AG08395 (cell line): Measurements from ENCODE around the gene SLC38A10.
A peak's percentile ranks its signal among the peaks of the same experiment; 100 is the strongest.

Source experiments
- DNase-seq: peaks from one replicate; pipeline ENCODE4 v3.0.0; 2012; ENCODE audit warnings: mixed read lengths, low spot score

SLC38A10 gene

DNA sequence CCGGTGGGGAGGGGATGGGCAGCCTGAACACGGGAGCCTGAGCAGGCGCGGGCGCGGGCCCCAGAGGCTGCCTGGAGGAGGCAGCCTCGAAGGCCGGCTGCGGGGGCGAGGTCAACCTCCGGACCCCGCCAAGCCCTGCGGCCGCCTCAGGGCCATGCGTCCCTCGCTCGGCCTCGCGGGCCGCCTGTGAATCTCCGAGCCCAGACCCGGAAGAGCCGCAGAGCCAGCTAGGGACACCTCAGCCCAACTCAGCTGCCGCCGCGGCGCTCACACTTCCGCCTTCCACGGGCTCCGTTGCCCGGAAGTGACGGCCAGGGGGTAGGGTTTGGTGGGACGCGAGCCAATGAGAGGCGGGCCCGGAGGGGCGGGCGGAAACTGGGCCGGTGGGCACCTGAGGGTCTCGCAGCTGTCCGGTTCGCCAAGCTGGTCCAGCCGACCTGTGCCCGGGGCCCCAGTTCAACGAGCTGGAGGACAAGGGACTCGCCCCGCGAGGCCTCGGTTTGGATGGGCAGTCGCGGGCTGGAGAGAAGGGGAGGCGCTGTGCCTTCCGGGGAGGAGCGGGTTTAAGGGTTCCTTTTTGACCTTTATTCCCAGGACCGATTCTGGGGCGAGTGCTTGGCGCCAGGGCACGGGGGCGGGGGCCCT lies at the start of gene SLC38A10:
SLC38A10 (minus strand) TSS at position 277 of the 645 bp plus-strand sequence. CDS start 386 bp downstream, outside the sequence.
- DNase-seq: peak; percentile 98

DNA sequence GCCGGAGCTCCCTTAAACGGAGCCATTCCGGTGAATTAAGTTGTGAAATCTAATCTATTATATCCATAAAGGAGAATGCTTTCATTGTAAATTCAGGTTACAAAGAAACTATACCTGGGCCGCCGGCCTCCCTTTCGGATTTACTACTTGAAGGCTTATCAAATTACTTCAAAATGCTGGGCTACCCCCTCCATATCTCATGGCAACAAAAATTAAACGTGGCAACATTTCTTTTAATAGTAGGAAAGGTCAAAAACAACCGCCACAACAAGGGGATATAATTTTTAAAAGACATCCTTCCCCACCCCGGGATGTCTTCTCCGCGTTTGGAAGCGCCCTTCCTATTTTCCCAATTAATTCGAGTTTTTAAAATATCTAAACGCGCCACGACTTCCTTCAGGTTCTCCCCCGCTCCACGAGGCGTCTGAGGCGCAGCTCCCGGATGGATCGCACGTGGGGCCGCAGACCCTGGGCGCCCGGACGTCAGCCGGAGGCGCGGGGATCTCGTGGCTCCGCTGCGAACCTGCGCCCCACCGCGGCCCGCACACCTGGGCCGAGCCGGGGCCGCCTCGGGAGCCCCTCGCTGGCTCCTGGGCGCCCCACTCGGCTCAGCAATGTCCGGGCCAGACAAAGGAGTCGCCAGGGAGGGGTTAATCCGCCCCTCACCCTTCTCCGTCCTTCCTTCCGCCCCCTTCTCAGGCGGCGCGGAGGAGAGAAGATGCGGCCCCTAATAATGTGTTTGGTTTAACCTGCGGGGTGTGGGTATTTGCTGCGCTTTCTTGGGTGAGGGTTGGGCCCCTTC lies 47.4 kb upstream of the SLC38A10 start:
- DNase-seq: no peak

DNA sequence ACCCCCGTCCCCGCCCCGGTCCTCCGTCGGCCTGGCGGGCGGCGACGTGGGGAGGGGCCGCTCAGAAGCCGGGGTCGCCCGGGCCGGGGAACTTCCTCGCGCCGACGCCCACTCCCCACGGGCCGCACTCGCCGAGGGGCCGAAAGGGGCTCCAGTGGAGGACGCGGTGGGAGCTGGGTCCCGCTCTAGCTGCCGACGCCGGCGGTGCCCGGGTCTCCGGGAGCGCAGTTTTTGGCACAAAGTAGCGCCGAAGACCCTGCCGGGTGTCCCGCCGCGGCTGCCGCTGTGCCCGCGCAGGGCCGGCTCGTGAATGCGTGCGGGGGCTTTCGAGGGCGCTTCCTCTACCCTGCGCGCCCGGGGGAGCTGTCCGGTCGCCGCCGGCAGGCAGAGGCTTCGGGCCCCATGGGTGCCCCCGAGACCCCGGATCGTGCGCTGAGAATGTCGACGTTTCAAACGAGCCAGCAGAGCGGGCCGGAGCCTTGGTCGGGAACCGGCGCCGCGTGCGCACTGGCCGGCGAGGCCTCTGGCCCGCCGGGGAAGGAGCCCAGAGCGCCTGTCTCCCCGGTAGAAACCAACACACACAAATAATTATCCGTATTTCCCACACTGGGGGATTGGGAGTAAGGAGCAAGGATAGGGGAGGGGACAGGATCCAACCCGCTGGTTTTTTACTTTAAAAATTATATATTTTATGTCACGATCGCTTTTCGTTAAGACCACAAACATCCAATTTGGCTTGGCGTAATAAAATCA lies 46.6 kb upstream of the SLC38A10 start:
- no peak for DNase-seq

DNA sequence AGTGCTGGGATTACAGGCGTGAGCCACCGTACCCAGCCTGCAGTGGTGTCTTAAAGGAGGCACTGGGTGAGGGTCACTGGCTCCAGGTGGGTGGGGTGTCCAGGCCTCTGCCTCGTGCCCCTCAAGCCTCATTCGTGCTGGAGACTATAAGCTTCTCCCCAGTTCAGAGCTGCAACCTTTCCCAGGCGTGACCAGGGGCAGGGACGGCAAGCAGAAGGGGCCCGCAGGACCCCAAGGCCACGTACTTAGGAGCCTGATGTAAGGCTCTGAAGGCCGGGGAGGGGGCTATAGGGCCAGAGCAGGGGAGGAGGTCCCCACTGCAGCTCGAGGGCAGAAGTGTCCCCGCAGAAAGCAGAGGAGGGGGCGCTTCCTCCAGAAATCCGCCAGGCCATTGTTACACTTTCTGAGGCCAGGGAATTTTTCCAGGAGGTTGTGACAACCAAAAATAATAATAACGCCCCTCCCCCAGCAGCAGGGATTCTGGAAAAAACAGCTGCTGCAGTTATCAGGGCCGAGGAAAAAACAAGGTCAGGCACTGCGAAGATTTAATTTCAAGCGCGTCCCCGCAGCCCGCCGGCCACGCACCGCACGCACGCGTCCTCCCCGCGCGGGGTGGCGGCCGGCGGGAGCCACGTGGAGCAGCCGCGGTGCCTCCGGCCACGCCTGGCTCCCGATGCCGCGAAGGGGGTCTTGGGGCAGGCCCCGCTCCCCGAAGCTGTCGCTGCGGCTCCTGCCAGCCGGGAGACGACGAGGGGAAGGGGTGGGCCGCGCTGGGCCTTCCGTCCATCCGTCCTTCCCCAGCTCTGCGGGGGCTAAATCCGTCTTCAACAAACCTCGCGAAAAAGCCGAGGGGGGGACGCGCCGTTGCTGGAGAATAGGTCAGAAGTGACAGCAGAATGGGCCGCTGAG lies 45.8 kb upstream of the SLC38A10 start:
- DNase-seq: peak; percentile 21

DNA sequence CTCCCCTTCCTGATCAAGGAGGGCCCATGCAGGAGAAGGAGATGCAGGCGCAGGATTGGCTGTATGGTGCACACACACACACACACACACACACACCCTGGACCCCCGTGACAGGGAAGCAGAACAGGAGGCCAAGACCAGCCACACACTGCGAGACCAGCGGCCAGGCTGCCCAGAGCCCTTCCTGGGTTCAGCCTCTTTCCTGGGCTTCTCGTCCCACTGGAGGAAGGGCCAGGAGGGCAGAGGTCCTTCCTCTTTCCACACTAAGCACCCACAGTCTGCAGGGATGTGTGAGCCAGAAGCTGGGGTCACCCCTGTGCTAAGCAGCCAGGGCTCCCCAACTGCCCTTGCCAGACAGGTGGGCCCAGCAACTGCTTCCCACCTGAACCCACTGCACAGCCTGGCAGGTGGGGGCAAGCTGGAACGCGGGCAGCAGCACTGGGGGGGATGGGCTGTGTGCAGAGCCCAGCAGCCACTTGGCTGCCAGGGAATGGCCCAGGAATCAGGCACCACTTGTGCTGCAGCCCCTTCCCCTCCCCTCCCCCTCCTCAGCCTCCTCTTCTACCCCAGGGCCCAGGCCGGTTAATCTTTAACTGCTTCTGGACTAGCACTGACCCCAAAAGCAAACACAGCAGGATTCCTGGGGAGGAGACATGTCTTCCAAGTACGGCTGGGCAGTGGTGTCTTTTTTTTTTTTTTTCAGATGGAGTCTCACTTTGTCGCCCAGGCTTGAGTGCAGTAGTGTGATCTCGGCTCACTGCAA lies 44.6 kb upstream of the SLC38A10 start:
- no peak for DNase-seq

DNA sequence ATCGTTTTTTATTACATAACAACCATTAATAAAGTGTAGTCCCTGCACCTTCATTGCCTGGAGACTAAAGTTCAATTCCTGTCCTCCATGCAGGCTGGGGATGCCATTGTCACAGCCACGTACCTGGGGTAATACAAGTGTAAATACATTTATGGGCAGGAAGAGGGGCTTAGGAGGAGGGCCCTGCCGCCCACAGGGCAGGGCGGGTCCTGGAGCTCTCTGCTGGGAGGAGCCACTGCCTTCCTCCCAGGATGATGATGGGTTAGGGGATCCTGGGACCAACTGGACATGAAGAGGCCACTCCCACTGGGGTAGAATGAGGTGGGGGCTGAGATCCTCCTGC lies 44.1 kb upstream of the SLC38A10 start:
- DNase-seq: no peak

DNA sequence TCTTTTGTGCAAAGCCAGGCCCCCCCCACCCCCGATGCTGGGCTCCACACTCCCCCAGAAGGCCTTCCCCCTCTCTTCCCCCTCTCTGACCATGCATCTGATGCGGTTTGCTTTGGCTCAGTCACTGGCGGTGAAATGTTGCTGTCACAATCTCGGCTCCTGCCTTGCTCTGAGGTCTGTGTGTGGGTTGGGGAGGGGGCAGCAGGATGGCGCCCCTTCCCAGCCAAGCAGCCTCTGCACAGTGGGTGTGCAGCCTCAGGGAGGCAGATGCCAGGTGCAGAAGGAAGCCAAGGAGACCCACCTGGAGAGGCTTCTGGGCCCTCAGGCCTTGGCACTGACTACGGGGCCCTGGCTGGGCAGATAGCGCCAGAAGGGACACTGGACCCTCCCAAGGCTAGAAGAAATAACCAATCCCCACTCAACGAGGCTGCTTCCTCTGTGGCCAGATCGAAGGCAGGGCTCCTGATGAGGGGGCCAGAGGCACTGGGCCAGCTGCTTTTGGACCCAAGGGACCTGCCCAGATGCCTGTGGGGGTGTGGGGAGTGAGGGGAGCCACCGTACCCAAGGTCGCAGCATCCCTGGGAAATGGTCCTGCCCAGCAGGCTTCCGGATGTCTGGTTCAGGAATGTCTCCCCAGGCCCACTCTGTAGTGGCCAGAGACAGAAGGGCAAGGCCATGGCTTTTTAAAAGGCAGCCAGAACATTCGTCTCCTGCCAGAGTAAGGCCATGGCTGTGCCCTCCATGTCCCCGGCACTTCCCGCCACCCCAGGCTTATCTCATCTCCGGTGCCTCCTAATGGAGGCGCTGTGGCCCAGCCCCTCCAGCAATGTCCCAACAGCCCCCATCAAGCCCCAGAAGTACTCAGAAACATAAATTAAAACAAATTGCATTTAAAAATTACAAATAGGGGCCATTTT lies 43.4 kb upstream of the SLC38A10 start:
- no peak for DNase-seq

DNA sequence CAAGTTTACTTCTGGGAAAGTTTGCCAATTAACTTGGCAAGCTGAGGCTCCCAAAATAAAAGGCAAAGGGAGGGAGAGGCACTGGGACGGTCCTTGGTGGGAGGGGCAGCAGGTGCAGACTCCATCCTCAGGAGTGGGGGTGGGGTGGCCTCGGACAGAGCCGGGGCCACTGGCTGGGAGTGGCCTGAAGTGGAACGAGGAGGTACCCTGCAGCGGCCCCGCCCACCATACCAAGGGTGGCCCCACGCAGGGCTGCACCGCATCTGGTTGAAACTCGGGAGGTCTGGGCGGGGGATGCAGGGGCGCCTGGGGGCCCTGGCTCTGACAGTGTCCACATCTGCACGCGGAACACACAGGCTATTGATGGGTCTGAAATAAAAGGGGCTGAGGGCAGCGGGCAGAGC lies 42.4 kb upstream of the SLC38A10 start:
- DNase-seq: no peak

DNA sequence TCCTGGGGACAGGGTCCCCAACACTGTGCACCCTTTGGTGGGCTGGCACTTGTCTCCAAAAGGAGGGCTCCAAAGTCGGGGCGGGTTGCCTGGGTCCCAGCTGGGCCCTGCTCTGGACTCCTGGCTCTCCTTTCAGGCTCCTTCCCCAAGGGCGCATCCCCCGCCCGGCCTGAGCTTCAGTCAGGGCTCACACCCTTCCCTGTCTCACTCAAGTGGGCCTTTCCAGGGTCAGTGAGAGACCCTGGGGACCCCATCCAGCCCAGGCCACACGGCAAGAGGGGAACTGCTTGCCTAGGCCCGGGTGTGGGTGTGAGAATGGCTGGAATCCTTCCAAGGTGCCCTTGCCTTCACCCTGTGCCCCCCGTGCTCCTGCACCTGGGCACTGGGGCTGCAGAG lies 41.8 kb upstream of the SLC38A10 start:
- no peak for DNase-seq

DNA sequence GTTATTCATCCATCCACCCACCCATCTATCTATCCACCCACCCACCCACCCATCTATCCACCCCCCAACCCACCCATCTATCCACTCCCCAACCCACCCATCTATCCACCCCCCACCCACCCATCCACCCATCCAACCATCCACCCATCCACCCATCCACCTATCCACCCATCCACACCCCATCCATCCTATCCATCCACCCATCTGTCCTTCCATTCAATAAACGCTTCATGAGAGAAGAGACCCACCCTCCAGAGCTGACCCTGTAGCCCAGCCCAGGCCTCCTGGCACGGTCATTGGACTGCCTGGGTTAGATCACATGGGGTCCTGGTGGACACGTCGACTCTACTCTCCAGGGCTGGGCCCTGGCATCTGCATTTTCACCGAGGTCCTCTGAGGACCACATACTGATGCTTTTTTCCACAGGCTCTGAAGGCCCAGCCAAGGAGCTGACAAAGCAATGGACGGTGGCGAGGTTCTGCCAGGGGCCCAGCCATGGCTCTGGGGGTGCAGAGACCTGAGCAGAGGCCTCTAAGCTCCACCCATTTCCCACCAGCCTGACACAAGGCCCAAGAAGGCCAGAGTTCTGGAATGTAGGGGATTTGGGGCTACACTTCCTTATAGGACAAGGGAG lies 41.3 kb upstream of the SLC38A10 start:
- DNase-seq: no peak

DNA sequence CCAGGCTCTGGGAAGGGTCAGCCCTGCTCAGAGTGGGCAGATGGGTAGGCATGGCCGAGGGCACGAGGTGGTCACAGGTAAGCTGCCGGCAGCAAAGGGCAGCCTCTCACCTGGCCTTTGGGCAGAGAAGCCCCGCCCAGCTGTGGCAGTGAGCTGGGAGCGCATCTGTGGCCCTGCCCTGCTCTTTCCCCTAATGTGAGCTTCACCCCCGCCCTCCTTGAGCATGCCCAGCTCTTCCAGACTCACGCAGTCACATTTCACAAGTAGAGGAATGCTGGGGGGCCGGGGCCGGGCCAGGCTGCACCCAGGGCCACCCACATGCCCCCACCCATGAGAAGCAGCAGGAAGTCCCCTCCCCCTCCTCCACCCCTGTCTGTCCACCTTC lies 40.7 kb upstream of the SLC38A10 start:
- DNase-seq: no peak

DNA sequence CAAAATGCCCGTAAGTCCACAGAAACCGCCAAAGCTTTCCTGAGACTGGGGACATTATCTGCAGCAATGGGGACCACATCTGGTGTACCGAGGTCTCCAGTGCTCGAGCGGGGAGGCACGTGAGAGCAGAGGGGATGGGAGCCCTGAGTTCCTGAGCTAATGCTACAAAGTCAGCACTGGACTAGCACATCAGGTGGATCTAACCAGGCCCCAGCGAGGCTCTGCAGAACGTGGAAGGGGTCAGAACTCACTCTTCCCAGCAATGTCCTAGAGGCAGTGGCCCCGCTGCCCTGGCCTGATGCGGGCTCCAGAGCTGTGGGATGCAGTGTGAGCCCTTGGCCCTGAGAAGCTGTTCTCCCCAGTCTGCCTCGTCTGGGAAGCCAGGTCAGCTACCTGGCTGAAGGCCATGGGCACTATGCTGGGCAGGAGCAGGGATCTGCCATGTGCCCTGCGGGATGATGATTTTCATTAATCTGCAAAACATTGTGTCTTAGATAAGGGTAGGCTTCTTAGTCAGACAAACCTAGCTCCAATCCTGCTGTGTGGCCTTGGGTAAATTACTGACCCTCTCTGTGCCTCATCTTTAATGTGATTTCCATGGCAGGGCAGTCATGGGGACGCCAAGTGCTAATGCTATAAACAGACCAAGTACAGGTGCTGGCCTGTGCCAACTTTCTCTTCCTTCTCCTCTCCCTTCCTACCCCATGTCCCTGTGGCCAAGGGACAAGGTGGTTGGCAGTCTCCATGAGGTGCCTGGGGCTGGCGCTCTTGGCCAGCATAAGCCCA lies 40.1 kb upstream of the SLC38A10 start:
- DNase-seq: no peak

DNA sequence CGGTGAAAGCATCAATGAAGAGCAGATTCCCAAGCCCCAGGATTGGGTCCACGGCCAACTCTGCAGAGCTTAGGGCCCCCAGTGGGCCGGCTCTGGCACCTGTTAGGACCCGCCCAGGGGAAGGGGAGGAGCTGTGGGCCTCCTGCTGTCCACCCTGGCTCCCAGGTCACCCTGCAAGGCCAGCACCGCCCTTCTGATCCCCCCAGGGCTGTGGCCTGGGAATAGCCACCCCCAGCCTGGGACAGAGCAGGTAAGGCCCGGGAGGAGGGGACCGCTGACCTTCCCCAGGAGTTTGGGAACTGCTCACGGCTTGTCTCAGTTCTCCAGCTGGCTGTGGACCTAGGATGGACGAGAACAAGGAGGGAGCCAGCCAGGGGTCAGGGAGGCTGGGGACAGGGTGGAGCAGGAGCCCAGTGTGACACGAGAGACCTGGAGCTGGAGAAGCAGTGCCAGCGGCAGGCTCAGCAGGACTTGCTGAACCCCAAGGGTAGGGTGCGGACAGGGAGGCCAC lies 39.3 kb upstream of the SLC38A10 start:
- no peak for DNase-seq

DNA sequence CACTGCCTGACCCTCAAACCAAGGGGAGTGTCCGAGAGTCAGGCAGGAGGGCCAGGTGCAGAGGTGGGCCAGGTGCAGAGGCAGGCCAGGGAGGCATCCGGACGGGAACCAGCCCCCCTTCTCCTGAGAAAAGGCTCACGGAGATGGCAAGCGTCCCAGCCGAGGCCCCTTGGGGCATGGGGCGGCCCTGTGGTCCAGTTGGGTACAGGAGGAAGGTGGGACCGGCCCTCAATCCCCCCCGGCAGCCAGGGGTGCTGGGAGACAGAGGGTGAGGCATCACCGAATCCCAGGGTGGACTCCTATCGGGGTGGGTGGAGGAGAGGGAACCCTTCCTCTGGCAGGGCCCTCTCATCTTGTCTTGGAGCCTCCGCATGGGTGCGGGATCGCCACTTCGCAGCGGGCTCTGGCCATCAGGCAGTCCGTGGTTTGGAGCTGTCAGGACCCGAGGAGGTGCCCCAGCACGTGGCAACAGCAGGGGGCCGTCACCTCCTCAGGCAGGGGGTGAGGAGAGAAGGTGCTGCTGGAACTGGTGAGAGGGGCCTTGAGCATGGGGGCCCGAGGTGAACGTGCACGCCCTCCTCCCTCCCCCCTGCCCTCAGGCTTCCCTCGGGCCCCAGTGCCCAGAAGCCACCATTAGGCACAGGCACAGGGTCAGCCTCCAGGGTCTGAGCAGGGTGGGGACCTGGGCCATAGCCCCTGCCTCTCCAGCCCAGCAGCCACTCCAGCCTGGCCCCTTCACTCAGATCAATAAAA lies 38.7 kb upstream of the SLC38A10 start:
- DNase-seq: no peak

DNA sequence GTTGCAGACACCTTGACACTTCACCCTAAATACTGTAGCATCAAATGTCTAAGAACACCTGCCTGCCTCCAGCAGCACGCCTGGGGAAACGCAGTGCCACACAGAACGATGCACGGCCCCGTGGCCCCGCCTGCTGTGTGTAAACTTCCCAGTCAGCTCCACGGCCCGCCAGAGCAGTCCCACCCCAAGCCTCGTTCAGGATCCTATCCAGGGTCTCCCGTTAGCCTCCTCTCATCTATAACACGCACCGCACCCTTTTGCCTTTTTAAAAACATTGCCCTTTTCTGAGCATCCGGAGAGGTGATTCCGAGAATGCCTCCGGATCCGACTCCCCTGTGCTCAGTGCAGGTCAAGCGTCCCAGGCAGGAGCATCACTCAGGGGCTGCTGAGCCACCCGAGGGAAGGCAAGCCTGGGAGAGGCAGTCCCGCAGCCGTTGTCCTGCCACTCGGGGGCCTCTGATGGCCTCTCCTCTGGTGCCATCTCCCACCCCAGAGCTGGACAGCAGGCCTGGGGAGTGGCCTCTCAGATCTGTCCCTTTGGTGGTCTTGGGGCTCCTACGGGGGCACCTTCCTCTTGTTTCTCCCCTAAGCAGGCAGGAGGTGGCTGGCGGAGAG lies 37.9 kb upstream of the SLC38A10 start:
- no peak for DNase-seq

DNA sequence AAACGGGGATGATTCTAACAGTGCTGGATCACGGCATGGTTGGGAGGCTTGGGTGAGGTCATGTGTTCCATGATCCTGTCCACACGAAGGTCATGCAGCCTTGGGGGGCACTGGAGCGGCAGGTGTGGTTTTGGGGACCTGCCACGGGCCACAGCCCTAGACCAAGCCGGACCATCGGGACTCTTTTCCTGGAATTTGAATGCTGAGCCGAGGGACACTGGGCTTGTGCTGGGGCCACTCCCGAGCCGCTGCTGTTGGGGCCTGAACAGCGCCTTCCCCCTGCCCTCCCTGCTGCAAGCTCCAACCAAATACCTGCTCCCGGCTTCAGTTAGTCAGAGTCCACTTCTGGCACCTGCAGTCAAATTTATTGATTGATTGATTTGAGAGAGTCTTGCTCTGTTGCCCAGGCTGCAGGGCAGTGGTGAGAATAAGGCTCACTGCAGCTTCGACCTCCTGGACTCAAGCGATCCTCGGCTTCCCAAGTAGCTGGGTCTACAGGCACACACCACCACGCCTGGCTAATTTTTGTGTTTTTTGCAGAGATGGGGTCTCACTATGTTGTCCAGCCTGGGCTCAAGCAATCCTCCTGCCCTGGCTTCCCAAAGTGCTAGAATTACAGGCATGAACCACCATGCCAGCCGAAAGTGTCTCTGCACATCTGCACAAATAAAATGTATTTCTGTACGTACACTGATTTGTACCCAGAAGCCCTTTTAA lies 37.2 kb upstream of the SLC38A10 start:
- DNase-seq: no peak

DNA sequence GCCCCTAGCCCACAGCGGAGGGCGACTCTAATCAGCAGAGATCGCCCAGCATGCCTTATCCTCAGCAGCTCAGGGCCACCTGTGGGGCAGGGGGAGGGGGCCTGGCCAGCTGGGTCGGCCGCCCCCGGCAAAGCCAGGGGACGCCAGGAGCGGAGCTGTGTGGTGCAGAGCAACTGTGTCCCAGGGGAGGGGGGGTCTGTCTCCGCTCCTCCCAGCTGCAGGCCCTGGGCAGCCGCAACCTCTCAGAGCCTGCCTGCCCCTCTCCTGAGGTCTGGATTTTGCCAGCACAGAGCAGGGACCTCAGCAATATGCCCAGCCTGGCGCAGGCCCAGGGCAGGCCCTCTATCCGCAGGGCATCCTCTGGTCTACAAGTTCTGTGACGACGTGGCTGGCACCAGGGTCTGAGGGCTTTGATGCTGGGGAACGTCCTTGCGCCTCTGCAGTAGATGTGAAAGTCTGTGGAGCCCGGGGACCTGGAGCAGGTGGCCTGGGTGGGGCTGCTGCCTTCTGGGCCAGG lies 36.5 kb upstream of the SLC38A10 start:
- DNase-seq: no peak
